Immature natural killer cell (primary cell): ENCODE data around the gene ALG3. TPM values are rescaled to one million over a fixed set of nuclear protein-coding genes. Genes with fewer than 3 reads are reported as not detected.

Source experiments
- DNase-seq, 3 donors: peaks; one replicate each; pipeline ENCODE4 v3.0.0; 2022; ENCODE audit warnings: mixed read lengths in 1 of 3
- H3K27ac Mint-ChIP-seq, 6 donors: one replicate each; pipeline ENCODE4 v1.8.0; 2020; ENCODE audit warnings: mixed read lengths in 6 of 6, mild to moderate bottlenecking in 5 of 6, inconsistent platforms in 4 of 6, moderate library complexity in 3 of 6
- H3K27me3 Mint-ChIP-seq, 3 donors: one replicate each; pipeline ENCODE4 v1.8.0; 2020 to 2021; ENCODE audit warnings: low read depth in 3 of 3, mild to moderate bottlenecking in 3 of 3, mixed read lengths in 3 of 3, moderate library complexity in 3 of 3, inconsistent platforms in 1 of 3
- H3K36me3 Mint-ChIP-seq, 3 donors: one replicate each; pipeline ENCODE4 v1.8.0; 2020; ENCODE audit warnings: mixed read lengths in 3 of 3, inconsistent platforms in 2 of 3, mild to moderate bottlenecking in 2 of 3
- H3K4me1 Mint-ChIP-seq, 2 donors: one replicate each; pipeline ENCODE4 v1.8.0; 2020; ENCODE audit warnings: inconsistent platforms in 2 of 2, mild to moderate bottlenecking in 2 of 2, mixed read lengths in 2 of 2, moderate library complexity in 1 of 2
- H3K4me3 Mint-ChIP-seq, 5 donors: one replicate each; pipeline ENCODE4 v1.8.0; 2020; ENCODE audit warnings: mild to moderate bottlenecking in 5 of 5, mixed read lengths in 5 of 5, inconsistent platforms in 3 of 5, moderate library complexity in 3 of 5
- H3K9me3 Mint-ChIP-seq, 6 donors: one replicate each; pipeline ENCODE4 v1.8.0; 2020; ENCODE audit warnings: mild to moderate bottlenecking in 6 of 6, mixed read lengths in 6 of 6, inconsistent platforms in 4 of 6, moderate library complexity in 3 of 6
- polyA plus RNA-seq, 3 donors: library from polyadenylated mRNA; unstranded; fragments of 300-500 nt; fragmentation: Illumina TruSeq; gene quantifications; one replicate each; pipeline ENCODE4 v1.2.3, GENCODE V29; 2021

ALG3 gene
- polyA plus RNA-seq, 3 donors from 2014 or later = 35.7 to 62.5 (median 46.8) TPM

GRCh38 chr3:184236033-184236410 lies 12.7 kb downstream of the ALG3 start:
- Mint-ChIP-seq H3K9me3 (no peaks in the 10 kb centered on the region), H3K27ac (no peak overlapping the region), H3K4me3 (no peak overlapping the region)

GRCh38 chr3:184235381-184236032 lies 13.3 kb downstream of the ALG3 start:
- no peaks in the 10 kb centered on the region for H3K9me3 Mint-ChIP-seq
- no peak overlapping the region for H3K27ac Mint-ChIP-seq
- DNase-seq = no peak
- H3K36me3 Mint-ChIP-seq = peaks cover 0 to 3% (median 0%) of the 10 kb centered on the region in 3 donors
- no peak overlapping the region for H3K4me3 Mint-ChIP-seq
- peaks cover 7 to 8% of the 10 kb centered on the region in 2 donors for H3K4me1 Mint-ChIP-seq
- H3K27me3 Mint-ChIP-seq = peaks cover 11 to 21% (median 17%) of the 10 kb centered on the region in 3 donors

More at GRCh38 chr3:184236033-184236410, 12.7 kb downstream of the ALG3 start:
- DNase-seq = no peak
- H3K4me1 Mint-ChIP-seq = peaks cover 5 to 6% of the 10 kb centered on the region in 2 donors
- H3K27me3 Mint-ChIP-seq = peaks cover 9 to 20% (median 15%) of the 10 kb centered on the region in 3 donors
- H3K36me3 Mint-ChIP-seq = peaks cover 0 to 3% (median 0%) of the 10 kb centered on the region in 3 donors

DNA sequence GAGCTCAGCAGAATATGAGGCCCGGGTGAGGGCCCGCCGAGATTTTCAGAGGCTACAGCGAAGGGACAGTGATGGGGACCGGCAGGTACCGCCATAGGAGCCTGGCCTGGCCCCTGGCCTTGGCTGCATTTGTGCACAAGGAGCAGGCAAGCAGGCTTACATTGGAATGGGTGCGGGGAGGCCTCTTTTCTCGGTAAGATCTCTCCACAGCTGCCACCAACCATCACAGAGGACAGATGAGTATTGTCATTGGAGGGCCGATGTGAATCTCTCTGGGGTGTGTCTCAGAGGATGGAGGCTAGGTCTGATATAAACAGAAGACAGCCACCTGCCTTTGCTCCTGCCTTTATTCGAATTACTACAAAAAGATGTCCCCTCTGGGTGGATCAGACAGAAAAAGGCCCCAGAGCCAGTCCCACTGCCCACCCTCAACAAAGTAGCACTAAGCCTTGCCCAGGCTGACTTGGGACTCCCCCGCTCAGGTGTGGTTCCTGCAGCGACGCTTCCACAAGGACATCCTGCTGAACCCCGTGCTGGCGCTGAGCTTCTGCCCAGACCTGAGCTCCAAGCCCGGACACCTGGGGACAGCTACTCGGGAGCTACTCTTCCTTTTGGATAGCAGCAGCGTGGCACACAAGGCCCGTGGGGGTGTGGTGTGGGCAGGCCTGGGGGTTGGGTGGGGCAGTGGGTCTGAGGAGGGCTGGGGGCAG lies 13.9 kb downstream of the ALG3 start:
- no peaks in the 10 kb centered on the region for H3K9me3 Mint-ChIP-seq
- no peak overlapping the region for H3K4me3 Mint-ChIP-seq
- H3K27ac Mint-ChIP-seq = no peak overlapping the region
- peaks cover 7 to 8% of the 10 kb centered on the region in 2 donors for H3K4me1 Mint-ChIP-seq
- peaks cover 11 to 21% (median 17%) of the 10 kb centered on the region in 3 donors for H3K27me3 Mint-ChIP-seq
- no peak for DNase-seq
- peaks cover 0 to 3% (median 0%) of the 10 kb centered on the region in 3 donors for H3K36me3 Mint-ChIP-seq

DNA sequence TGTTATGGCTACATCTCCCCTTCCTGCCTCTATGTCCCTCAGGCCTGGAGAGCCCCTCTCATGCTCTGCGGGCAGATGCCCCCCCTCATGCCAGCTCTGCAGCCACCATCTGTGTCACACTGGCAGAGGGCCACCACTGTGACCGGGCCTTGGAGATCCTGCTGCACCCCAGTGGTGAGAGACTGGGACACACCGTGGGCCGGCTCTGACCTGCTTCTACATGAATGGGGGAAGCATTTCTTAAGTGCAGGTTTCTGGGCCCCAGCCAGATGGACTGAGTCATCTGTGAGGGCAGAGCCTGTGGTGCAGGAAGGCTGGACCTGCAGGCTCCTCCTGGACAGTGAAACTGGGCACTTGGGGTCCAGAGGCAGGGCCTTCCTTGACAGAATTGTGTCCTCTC lies 14.5 kb downstream of the ALG3 start:
- Mint-ChIP-seq H3K36me3 (peaks cover 0 to 3% (median 0%) of the 10 kb centered on the region in 3 donors), H3K9me3 (no peaks in the 10 kb centered on the region), H3K4me1 (peaks cover 8 to 9% of the 10 kb centered on the region in 2 donors), H3K27me3 (peaks cover 11 to 21% (median 17%) of the 10 kb centered on the region in 3 donors), H3K4me3 (no peak overlapping the region), H3K27ac (no peak overlapping the region)
- DNase-seq = no peak

DNA sequence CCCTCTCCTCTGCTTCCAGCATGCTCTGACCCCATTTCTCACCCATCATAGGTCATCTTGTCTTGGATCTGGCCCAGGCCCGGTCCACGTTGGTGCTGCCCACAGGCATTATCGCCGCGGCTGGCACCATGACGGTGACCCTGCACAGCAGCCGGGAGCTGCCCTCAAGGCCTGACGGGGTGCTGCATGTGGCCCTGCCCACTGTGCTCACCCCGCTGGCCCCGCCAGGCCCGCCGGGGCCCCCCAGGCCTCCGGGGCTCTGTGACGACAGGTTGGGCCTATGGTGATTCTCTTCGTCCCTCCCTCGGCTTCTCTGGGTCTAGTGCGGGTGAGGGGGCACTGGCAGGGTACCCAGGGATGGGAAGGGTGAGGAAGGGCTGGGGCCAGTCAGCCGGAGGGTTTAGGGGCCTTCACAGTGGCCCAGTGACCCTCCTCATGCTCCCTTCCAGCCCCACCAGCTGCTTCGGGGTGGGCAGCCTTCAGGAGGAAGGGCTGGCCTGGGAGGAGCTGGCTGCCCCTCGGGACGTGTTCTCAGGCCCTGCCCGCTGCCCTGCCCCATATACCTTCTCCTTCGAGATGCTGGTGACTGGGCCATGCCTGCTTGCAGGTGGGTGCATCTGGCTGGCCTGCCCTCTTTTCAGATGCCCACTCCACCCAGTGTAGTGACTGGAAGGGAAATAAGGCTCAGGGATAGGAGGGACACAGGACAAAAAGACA lies 15.5 kb downstream of the ALG3 start:
- no peak for DNase-seq
- Mint-ChIP-seq H3K4me3 (no peak overlapping the region), H3K27me3 (peaks cover 11 to 22% (median 19%) of the 10 kb centered on the region in 3 donors)

GRCh38 chr3:184231671-184232070 lies 17.1 kb downstream of the ALG3 start:
- peaks cover 11 to 26% (median 19%) of the 10 kb centered on the region in 3 donors for H3K27me3 Mint-ChIP-seq

More for the DNA sequence above, 15.5 kb downstream of the ALG3 start:
- no peak overlapping the region for H3K27ac Mint-ChIP-seq
- no peaks in the 10 kb centered on the region for H3K9me3 Mint-ChIP-seq
- H3K36me3 Mint-ChIP-seq = peaks cover 0 to 3% (median 0%) of the 10 kb centered on the region in 3 donors
- peaks cover 8 to 14% of the 10 kb centered on the region in 2 donors for H3K4me1 Mint-ChIP-seq

DNA sequence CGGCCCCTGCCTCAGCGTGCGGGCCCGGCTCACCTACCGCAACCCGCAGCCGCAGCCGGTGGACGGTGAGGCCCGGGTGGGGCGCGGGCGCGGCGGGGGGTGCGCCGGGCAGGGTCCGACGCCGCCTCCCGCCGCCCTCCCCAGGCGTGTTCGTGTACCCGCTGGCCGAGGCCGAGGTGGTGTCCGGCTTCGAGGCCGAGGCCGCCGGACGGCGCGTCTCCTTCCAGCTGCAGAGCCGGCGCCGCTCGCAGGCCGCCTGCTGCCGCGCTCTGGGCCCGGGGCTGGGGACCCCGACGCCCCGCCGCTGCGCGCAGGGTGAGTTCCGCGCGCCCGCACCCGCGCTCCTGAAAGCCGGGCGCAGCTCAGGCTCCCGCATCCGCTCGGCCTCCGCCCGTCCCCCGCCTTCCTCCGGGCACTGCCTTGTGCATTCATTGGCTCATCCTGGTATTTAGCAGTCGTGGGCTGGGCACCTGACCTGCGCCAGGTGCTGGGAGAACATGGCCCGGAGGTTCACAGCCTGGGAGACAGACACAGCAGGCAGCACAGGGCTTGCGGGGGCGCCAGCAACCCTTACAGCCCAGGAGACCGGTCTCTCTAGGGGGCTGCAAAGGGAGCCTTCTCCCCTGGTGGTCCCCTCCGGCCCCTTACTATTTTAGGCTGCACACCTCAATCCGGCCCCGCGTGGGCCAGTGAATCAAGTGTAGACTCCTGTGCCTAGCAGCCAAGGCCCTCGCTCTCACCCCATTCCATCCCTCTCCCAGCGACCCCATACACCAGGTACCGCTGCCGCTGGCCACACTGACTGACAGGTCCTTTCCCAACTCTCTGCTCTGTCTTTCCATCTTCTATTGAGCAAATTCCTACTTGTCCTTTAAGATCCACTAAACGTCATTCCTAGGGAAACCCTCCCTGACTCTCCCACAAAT lies 17.9 kb downstream of the ALG3 start:
- H3K9me3 Mint-ChIP-seq = no peaks in the 10 kb centered on the region
- peaks cover 8 to 14% of the 10 kb centered on the region in 2 donors for H3K4me1 Mint-ChIP-seq
- no peak for DNase-seq
- H3K27ac Mint-ChIP-seq = no peak overlapping the region
- peaks cover 0 to 3% (median 0%) of the 10 kb centered on the region in 3 donors for H3K36me3 Mint-ChIP-seq
- H3K4me3 Mint-ChIP-seq = peak overlapping the region; percentile 70 to 88 (median 84)
- peaks cover 11 to 26% (median 19%) of the 10 kb centered on the region in 3 donors for H3K27me3 Mint-ChIP-seq

More at GRCh38 chr3:184231671-184232070, 17.1 kb downstream of the ALG3 start:
- H3K36me3 Mint-ChIP-seq = peaks cover 0 to 3% (median 0%) of the 10 kb centered on the region in 3 donors
- H3K9me3 Mint-ChIP-seq = no peaks in the 10 kb centered on the region
- DNase-seq = no peak
- H3K4me1 Mint-ChIP-seq = peaks cover 8 to 14% of the 10 kb centered on the region in 2 donors
- peak overlapping the region; percentile 70 to 88 (median 84) for H3K4me3 Mint-ChIP-seq
- H3K27ac Mint-ChIP-seq = no peak overlapping the region

DNA sequence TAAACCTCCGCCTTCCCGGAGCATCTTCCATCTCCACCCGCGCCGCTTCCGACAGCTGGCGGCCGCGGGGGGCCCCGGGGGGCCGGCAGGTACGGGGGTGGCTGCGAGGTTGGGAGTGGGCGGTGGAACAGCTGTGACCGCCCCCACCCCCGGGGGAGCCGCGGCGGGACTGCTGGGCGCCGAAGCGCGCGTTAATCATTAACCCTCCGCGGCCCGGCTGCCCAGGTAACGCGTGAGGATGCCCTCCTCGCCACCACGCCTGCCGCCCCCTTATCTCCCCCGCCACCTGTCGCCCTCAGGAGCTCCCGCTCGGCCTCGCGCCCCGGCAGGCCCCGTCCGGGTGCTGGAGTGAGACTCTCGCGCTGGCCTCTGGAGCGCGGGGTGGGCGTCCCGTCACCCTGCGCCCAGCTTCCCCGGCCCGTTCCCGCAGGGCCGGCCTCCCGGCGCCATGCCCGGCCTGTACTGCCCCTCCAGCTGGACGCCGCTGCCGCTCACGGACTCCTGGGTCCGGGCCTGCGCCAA lies 18.6 kb downstream of the ALG3 start:
- peak overlapping the region in 1 of 5 donors; percentile 29 for H3K4me3 Mint-ChIP-seq
- H3K27ac Mint-ChIP-seq = no peak overlapping the region
- H3K27me3 Mint-ChIP-seq = peaks cover 11 to 30% (median 16%) of the 10 kb centered on the region in 3 donors

GRCh38 chr3:184229394-184230080 lies 19.2 kb downstream of the ALG3 start, which contains the start of gene VWA5B2:
Gene VWA5B2 (plus strand): TSS chr3:184229585. CDS start chr3:184230529, 944 bp downstream.
- Mint-ChIP-seq H3K4me1 (peaks cover 8 to 14% of the 10 kb centered on the region in 2 donors), H3K36me3 (peaks cover 0 to 3% (median 0%) of the 10 kb centered on the region in 3 donors), H3K9me3 (no peaks in the 10 kb centered on the region), H3K27ac (no peak within 1 kb of the TSS), H3K27me3 (peaks cover 11 to 32% (median 16%) of the 10 kb centered on the region in 3 donors), H3K4me3 (peak within 1 kb of the TSS; percentile 52 to 73 (median 64))
- DNase-seq = peak; percentile 73 to 79 (median 77)

More for the DNA sequence above, 18.6 kb downstream of the ALG3 start:
- DNase-seq = no peak
- H3K36me3 Mint-ChIP-seq = peaks cover 0 to 3% (median 0%) of the 10 kb centered on the region in 3 donors
- peaks cover 8 to 14% of the 10 kb centered on the region in 2 donors for H3K4me1 Mint-ChIP-seq
- H3K9me3 Mint-ChIP-seq = no peaks in the 10 kb centered on the region

DNA sequence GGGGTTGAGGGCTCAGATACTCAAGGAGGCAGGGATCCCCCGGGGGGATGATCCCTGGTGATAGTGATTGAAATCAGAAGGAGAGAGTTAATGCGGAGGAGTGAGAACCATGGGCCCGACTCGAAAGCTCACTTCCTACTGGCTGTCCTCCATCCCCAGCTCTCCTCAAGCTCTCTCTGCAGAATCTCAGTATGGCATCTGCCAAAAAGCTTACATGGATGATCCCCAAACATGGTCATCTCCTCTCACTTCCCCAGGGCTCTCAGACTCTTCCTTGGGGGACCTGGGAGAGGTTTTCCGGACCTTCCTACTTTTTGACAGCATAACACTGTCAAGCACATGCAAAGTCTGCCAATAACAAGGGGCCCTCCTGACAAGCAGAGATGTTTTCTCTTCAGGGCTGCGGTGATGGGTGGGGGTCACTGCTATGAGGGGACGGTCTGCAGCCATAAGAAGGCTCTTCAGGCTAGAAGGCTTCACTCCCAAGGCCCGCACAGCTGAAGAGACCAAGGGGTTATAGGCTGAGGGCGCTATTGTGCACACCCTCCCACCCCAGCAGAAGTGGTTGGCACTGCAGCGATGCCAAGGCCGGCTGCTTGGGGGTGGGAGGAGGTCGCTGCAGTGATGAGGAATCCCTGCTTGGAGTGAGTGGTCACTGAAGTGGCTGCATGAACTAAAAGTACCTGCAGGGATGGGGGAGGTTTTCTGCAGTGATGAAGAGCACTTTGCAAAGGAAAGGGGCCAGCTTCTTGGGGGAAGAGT lies 20.2 kb downstream of the ALG3 start:
- Mint-ChIP-seq H3K9me3 (no peaks in the 10 kb centered on the region), H3K27ac (no peak overlapping the region), H3K4me3 (peak overlapping the region; percentile 50 to 68 (median 62)), H3K4me1 (peaks cover 8 to 14% of the 10 kb centered on the region in 2 donors), H3K36me3 (peaks cover 0 to 3% (median 0%) of the 10 kb centered on the region in 3 donors), H3K27me3 (peaks cover 11 to 28% (median 21%) of the 10 kb centered on the region in 3 donors)
- DNase-seq = no peak

DNA sequence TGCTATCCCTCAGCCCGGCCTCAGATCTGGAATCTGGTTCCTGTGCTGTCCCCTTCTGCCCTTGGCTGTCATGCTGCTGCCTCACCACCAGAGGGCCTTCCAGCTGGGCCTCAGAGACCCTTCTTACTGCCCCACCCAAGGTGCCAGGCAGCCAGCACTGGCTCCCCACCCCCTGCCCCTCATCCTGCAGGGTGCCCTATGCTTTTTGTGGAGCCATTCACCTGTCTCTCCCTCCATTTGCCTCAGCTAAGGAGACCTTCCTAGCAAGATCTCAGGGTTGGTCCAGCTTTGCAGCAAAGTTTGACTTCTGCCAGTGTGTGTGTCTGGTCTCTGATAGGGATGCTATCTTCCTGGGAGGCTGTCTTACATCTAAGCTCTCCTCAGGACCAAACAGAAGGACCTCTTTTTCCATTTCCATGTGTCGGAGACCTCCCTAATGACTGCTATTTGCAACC lies 21.3 kb downstream of the ALG3 start:
- Mint-ChIP-seq H3K27ac (no peak overlapping the region), H3K36me3 (peaks cover 0 to 3% (median 0%) of the 10 kb centered on the region in 3 donors), H3K4me1 (peaks cover 8 to 14% of the 10 kb centered on the region in 2 donors), H3K9me3 (no peaks in the 10 kb centered on the region), H3K4me3 (no peak overlapping the region), H3K27me3 (peaks cover 14 to 28% (median 20%) of the 10 kb centered on the region in 3 donors)
- peak; percentile 49 to 50 (median 50) for DNase-seq
